ENCODE results near the gene LBP. TPM values are rescaled to one million over a fixed set of nuclear protein-coding genes. Genes with fewer than 3 reads are reported as not detected.

LBP gene
- not detected in 2 replicates for total RNA-seq

DNA sequence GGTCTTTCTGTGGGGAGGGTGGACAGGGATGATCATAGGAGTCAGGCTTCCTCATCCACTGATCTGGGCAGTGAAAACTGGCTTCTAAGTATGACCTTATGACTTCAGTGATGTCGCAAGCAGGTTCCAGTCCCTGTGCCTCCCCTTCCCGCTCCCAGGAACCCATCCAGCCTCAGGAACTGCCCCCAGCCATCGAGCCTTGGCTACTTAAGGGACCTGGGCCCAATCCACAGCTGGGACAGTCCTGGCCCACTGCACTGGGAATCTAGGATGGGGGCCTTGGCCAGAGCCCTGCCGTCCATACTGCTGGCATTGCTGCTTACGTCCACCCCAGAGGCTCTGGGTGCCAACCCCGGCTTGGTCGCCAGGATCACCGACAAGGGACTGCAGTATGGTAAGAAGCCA, at the start of gene LBP:
TSS of gene LBP (plus strand) at position 236 of the 405 bp plus-strand sequence. CDS start at position 271, 35 bp downstream.

DNA sequence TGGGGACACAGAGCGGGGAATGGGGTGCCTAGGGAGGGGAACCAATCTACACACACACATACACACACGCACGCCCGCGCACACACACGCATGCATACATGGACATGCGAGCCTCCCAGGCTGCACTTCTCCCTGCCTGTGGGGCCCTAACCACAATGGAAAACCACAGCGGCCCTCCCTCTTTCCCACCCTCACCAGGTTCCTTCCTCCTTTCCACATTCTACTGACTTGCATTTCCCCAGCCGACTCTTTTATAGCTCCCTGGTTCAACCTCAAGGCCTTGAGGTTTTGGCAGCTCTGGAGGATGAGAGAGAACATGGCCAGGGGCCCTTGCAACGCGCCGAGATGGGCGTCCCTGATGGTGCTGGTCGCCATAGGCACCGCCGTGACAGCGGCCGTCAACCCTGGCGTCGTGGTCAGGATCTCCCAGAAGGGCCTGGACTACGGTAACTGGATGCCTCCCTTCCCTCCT, 42.3 kb upstream of the LBP start, which contains the start of gene BPI:
TSS of gene BPI (plus strand) at position 249 of the 472 bp plus-strand sequence. CDS start at position 317, 68 bp downstream.

Other genes with a start within 250 kb of the LBP start
- 6.8 and 10.0 TPM in 2 replicates for gene TGM2, start 181.2 kb upstream of the LBP start, total RNA-seq
- gene KIAA1755, start 85.7 kb upstream of the LBP start, total RNA-seq = not detected in 2 replicates
- not detected in 2 replicates for gene BPI, start 42.3 kb upstream of the LBP start, total RNA-seq
- gene SNHG17, start 88.8 kb downstream of the LBP start, total RNA-seq = 25.0 and 30.8 TPM in 2 replicates
- 13.2 and 20.7 TPM in 2 replicates for gene RALGAPB, start 126.4 kb downstream of the LBP start, total RNA-seq
- gene ADIG, start 234.7 kb downstream of the LBP start, total RNA-seq = not detected in 2 replicates

All from airway epithelial cell (primary cell).